T-helper 1 cell treated with Interleukin-12 subunit alpha and Interleukin-12 subunit beta and Interleukin-4 antibody, amounts not matched to agents 30 μg/mL and 1 μg/mL, for 36 hours (primary cell): ENCODE data around the gene CORO2B.

Experiments used
- H3K27ac Mint-ChIP-seq: one replicate; pipeline ENCODE4 v1.8.0; 2021; ENCODE audit warnings: mild to moderate bottlenecking, mixed read lengths
- H3K27me3 Mint-ChIP-seq: one replicate; pipeline ENCODE4 v1.8.0; 2021; ENCODE audit warnings: low read depth, mixed read lengths
- H3K36me3 Mint-ChIP-seq: one replicate; pipeline ENCODE4 v1.8.0; 2021; ENCODE audit warnings: low read depth, mixed read lengths
- H3K4me1 Mint-ChIP-seq: one replicate; pipeline ENCODE4 v1.8.0; 2021; ENCODE audit warnings: low read depth, mixed read lengths
- H3K4me3 Mint-ChIP-seq: one replicate; pipeline ENCODE4 v1.8.0; 2021; ENCODE audit warnings: mild to moderate bottlenecking, moderate library complexity, mixed read lengths
- H3K9me3 Mint-ChIP-seq: one replicate; pipeline ENCODE4 v1.8.0; 2021; ENCODE audit warnings: mixed read lengths

CORO2B gene

GRCh38 chr15:68764090-68764489 is 185.3 kb downstream of the CORO2B start:
- no peaks in the 10 kb centered on the region for H3K36me3 Mint-ChIP-seq
- no peak overlapping the region for H3K4me3 Mint-ChIP-seq
- H3K4me1 Mint-ChIP-seq, result peaks cover 3% of the 10 kb centered on the region
- H3K9me3 Mint-ChIP-seq, result no peaks in the 10 kb centered on the region
- no peak overlapping the region for H3K27ac Mint-ChIP-seq
- H3K27me3 Mint-ChIP-seq, result peaks cover 43% of the 10 kb centered on the region

GRCh38 chr15:68765602-68766368 is 187.0 kb downstream of the CORO2B start:
- H3K4me1 Mint-ChIP-seq, result no peaks in the 10 kb centered on the region
- no peak overlapping the region for H3K4me3 Mint-ChIP-seq
- H3K27me3 Mint-ChIP-seq, result peaks cover 38% of the 10 kb centered on the region
- H3K36me3 Mint-ChIP-seq, result no peaks in the 10 kb centered on the region
- no peaks in the 10 kb centered on the region for H3K9me3 Mint-ChIP-seq
- no peak overlapping the region for H3K27ac Mint-ChIP-seq

- Mint-ChIP-seq H3K27me3 (peaks cover 36% of the 10 kb centered on the region), H3K4me3 (no peak overlapping the region)
Observed at GRCh38 chr15:68767833-68768232, 189.0 kb downstream of the CORO2B start.

GRCh38 chr15:68768321-68768720 is 189.5 kb downstream of the CORO2B start:
- H3K36me3 Mint-ChIP-seq, result no peaks in the 10 kb centered on the region
- H3K27ac Mint-ChIP-seq, result no peak overlapping the region
- peaks cover 31% of the 10 kb centered on the region for H3K27me3 Mint-ChIP-seq
- H3K4me3 Mint-ChIP-seq, result no peak overlapping the region
- H3K9me3 Mint-ChIP-seq, result no peaks in the 10 kb centered on the region
- peaks cover 2% of the 10 kb centered on the region for H3K4me1 Mint-ChIP-seq

More at GRCh38 chr15:68767833-68768232, 189.0 kb downstream of the CORO2B start:
- Mint-ChIP-seq H3K9me3 (no peaks in the 10 kb centered on the region), H3K4me1 (peaks cover 2% of the 10 kb centered on the region), H3K27ac (no peak overlapping the region), H3K36me3 (no peaks in the 10 kb centered on the region)

- Mint-ChIP-seq H3K27me3 (peaks cover 25% of the 10 kb centered on the region), H3K4me3 (no peak overlapping the region), H3K9me3 (no peaks in the 10 kb centered on the region), H3K27ac (no peak overlapping the region), H3K36me3 (peaks cover 1% of the 10 kb centered on the region), H3K4me1 (peaks cover 2% of the 10 kb centered on the region)
Observed at GRCh38 chr15:68769702-68770101, 190.9 kb downstream of the CORO2B start.

GRCh38 chr15:68770216-68770615 is 191.4 kb downstream of the CORO2B start:
- Mint-ChIP-seq H3K27me3 (peaks cover 21% of the 10 kb centered on the region), H3K4me1 (peaks cover 2% of the 10 kb centered on the region), H3K36me3 (peaks cover 1% of the 10 kb centered on the region), H3K9me3 (no peaks in the 10 kb centered on the region), H3K4me3 (no peak overlapping the region), H3K27ac (no peak overlapping the region)

- H3K27ac Mint-ChIP-seq, result no peak overlapping the region
- H3K36me3 Mint-ChIP-seq, result peaks cover 11% of the 10 kb centered on the region
- no peak overlapping the region for H3K4me3 Mint-ChIP-seq
- peaks cover 17% of the 10 kb centered on the region for H3K27me3 Mint-ChIP-seq
- no peaks in the 10 kb centered on the region for H3K9me3 Mint-ChIP-seq
- H3K4me1 Mint-ChIP-seq, result peaks cover 2% of the 10 kb centered on the region
Observed at GRCh38 chr15:68773036-68773435, 194.2 kb downstream of the CORO2B start.

- Mint-ChIP-seq H3K9me3 (no peaks in the 10 kb centered on the region), H3K27me3 (peaks cover 17% of the 10 kb centered on the region), H3K27ac (no peak overlapping the region), H3K4me3 (no peak overlapping the region), H3K36me3 (peaks cover 18% of the 10 kb centered on the region), H3K4me1 (peaks cover 2% of the 10 kb centered on the region)
Observed at GRCh38 chr15:68774120-68774519, 195.3 kb downstream of the CORO2B start.

- peaks cover 23% of the 10 kb centered on the region for H3K36me3 Mint-ChIP-seq
- no peak overlapping the region for H3K4me3 Mint-ChIP-seq
Observed at GRCh38 chr15:68774521-68775235, 195.9 kb downstream of the CORO2B start.

GRCh38 chr15:68775236-68775577 is 196.4 kb downstream of the CORO2B start:
- no peak overlapping the region for H3K4me3 Mint-ChIP-seq
- no peak overlapping the region for H3K27ac Mint-ChIP-seq
- H3K27me3 Mint-ChIP-seq, result peaks cover 13% of the 10 kb centered on the region
- no peaks in the 10 kb centered on the region for H3K9me3 Mint-ChIP-seq
- peaks cover 26% of the 10 kb centered on the region for H3K36me3 Mint-ChIP-seq
- peaks cover 2% of the 10 kb centered on the region for H3K4me1 Mint-ChIP-seq

More at GRCh38 chr15:68774521-68775235, 195.9 kb downstream of the CORO2B start:
- Mint-ChIP-seq H3K4me1 (peaks cover 2% of the 10 kb centered on the region), H3K9me3 (no peaks in the 10 kb centered on the region), H3K27me3 (peaks cover 13% of the 10 kb centered on the region), H3K27ac (no peak overlapping the region)

GRCh38 chr15:68775671-68776476 is 197.1 kb downstream of the CORO2B start:
- Mint-ChIP-seq H3K4me1 (peaks cover 2% of the 10 kb centered on the region), H3K27ac (no peak overlapping the region), H3K27me3 (peaks cover 13% of the 10 kb centered on the region)

GRCh38 chr15:68776477-68777270 is 197.9 kb downstream of the CORO2B start:
- Mint-ChIP-seq H3K4me1 (peaks cover 3% of the 10 kb centered on the region), H3K9me3 (no peaks in the 10 kb centered on the region), H3K36me3 (peaks cover 33% of the 10 kb centered on the region), H3K4me3 (no peak overlapping the region), H3K27ac (no peak overlapping the region), H3K27me3 (peaks cover 12% of the 10 kb centered on the region)

More at GRCh38 chr15:68775671-68776476, 197.1 kb downstream of the CORO2B start:
- Mint-ChIP-seq H3K9me3 (no peaks in the 10 kb centered on the region), H3K4me3 (no peak overlapping the region), H3K36me3 (peaks cover 30% of the 10 kb centered on the region)
